OCI-LY7 (cell line): ENCODE results near the gene PNPLA1. TPM values are rescaled to one million over a fixed set of nuclear protein-coding genes. Genes with fewer than 3 reads are reported as not detected.
A peak's percentile ranks its signal among the peaks of the same experiment; 100 is the strongest.

ENCODE experiments used
- BruUV-seq: library from RNA; stranded (reverse); fragments of 400-500 nt; replicated peaks from 2 replicates; lab custom pipeline; 2021; lab: Mats Ljungman, UMichigan
- CTCF ChIA-PET: fragments of 300-600 bp; sonication (Branson Sonifier 250); formaldehyde crosslinking; loops from one replicate; lab custom pipeline; 2022; ENCODE audit warnings: antibody characterized with exemption; ENCODE audit not compliant: unreplicated experiment; lab: Charles Lee
- POLR2A ChIA-PET: fragments of 300-600 bp; sonication (Branson Sonifier 250); formaldehyde crosslinking; loops from one replicate; lab custom pipeline; 2022; ENCODE audit warnings: antibody characterized with exemption; lab: Charles Lee
- DNase-seq: peaks from one replicate; pipeline ENCODE4 v3.0.0-alpha.2; 2015; ENCODE audit warnings: low spot score
- H2AFZ ChIP-seq: fragments of 200-600 bp; sonication (generic), shearing (Covaris generic); 2 replicates; pipeline ENCODE4 v1.6.1; 2014; ENCODE audit warnings: mild to moderate bottlenecking, antibody characterized with exemption, low read length, moderate library complexity
- H3K27ac ChIP-seq: fragments of 200-600 bp; sonication (generic); 2 replicates; pipeline ENCODE4 v1.5.1; 2014; ENCODE audit warnings: mixed run types, low read depth, mild to moderate bottlenecking, moderate library complexity, low read length, inconsistent platforms; ENCODE audit not compliant: poor library complexity, severe bottlenecking
- H3K36me3 ChIP-seq: fragments of 200-600 bp; sonication (generic); 2 replicates; pipeline ENCODE4 v1.6.1; 2014; ENCODE audit warnings: mild to moderate bottlenecking, antibody characterized with exemption, low read length, moderate library complexity, mixed read lengths; ENCODE audit not compliant: insufficient read depth
- H3K4me1 ChIP-seq: fragments of 200-600 bp; sonication (generic); 2 replicates; pipeline ENCODE4 v1.5.1; 2014; ENCODE audit warnings: mild to moderate bottlenecking, low read length; ENCODE audit not compliant: insufficient read depth, poor library complexity, severe bottlenecking
- H3K4me2 ChIP-seq: fragments of 200-600 bp; sonication (generic); 2 replicates; pipeline ENCODE4 v1.6.1; 2014; ENCODE audit warnings: mild to moderate bottlenecking, low read length
- H3K4me3 ChIP-seq: fragments of 200-600 bp; sonication (generic); 2 replicates; pipeline ENCODE4 v1.5.1; 2014; ENCODE audit warnings: mild to moderate bottlenecking, low read depth, low read length; ENCODE audit not compliant: poor library complexity, severe bottlenecking
- H3K79me2 ChIP-seq: fragments of 200-600 bp; sonication (generic); 2 replicates; pipeline ENCODE4 v1.6.1; 2016; ENCODE audit warnings: low read depth, mild to moderate bottlenecking, low read length, moderate library complexity, mixed read lengths; ENCODE audit not compliant: insufficient read depth
- H3K9me2 ChIP-seq: fragments of 200-600 bp; sonication (generic); 2 replicates; pipeline ENCODE4 v1.6.1; 2016; ENCODE audit warnings: mild to moderate bottlenecking, low read length, mixed read lengths; ENCODE audit not compliant: insufficient read depth
- H3K9me3 ChIP-seq: fragments of 200-600 bp; sonication (generic); 2 replicates; pipeline ENCODE4 v1.6.1; 2014; ENCODE audit warnings: mild to moderate bottlenecking, mixed run types, low read length, mixed read lengths
- H4K20me1 ChIP-seq: fragments of 200-600 bp; sonication (generic); 2 replicates; pipeline ENCODE4 v1.6.1; 2014; ENCODE audit warnings: mild to moderate bottlenecking, antibody characterized with exemption, low read length, moderate library complexity, mixed read lengths; ENCODE audit not compliant: insufficient read depth
- EZH2phosphoT487 ChIP-seq: fragments of 200-600 bp; sonication (generic); IDR thresholded peaks from 2 replicates; pipeline ENCODE4 v1.6.1; 2018; ENCODE audit warnings: low read depth, borderline replicate concordance, mild to moderate bottlenecking, mixed run types, antibody characterized with exemption, low read length, moderate library complexity, mixed read lengths
- intact Hi-C: fragments of 100-400 bp; cut with micrococcal nuclease; formaldehyde crosslinking; loops from one replicate; pipeline ENCODE4 v1.10.0; 2022; ENCODE audit not compliant: unreplicated experiment
- total RNA-seq, 2 experiments: library from RNA; depleted of rRNA in 1 of 2; stranded (reverse); fragments of >200 nt in 1 of 2; shearing (Covaris generic) in 1 of 2; gene quantifications; 2 replicates each; pipeline ENCODE4 v1.2.3, GENCODE V29; 2014 to 2022
- TF ChIP-seq, protein P1 (sequence below): fragments of 200-600 bp; sonication (generic); conservative IDR thresholded peaks from 2 replicates; pipeline ENCODE4 v1.5.1; 2014; ENCODE audit warnings: mild to moderate bottlenecking, antibody characterized with exemption, low read length, moderate library complexity, mixed read lengths

Gene PNPLA1
- total RNA-seq, 2 experiments from 2014 or later: not detected

DNA sequence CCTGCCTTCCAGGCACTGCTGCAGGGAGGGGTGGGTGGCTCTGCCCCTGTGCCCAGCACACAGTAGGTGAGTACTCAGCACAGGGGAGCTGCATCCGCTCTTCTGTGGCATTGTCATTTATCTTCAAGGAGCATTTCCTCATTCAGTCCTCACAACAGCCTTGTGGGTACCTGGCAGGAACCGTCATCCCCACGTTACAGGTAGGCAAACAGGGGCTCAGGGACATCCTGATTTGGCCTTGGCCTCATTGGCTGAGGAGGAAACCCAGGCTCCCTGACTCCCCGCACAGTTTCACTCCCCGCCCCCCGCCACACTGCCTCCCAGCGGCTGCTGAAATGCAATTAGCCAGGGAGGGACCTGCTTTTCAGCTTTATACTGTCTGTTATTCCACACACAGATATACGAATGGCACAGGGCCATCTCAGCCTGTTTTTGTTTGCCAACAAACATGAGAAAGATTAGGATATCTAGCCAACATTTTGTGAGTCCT lies 24.2 kb upstream of the PNPLA1 start:
- Histone ChIP-seq H3K4me1 (peaks cover 38% of the 10 kb centered on the region), H3K4me2 (peak overlapping the region; percentile 28), H3K79me2 (no peaks in the 10 kb centered on the region), H3K9me2 (no peaks in the 10 kb centered on the region), H3K9me3 (no peaks in the 10 kb centered on the region), H4K20me1 (no peaks in the 10 kb centered on the region), H3K36me3 (no peaks in the 10 kb centered on the region), H3K4me3 (no peak overlapping the region), H3K27ac (no peak overlapping the region), H2AFZ (peak overlapping the region; percentile 67; the same call in 1 of the 2 replicates)
- no peak for TF ChIP-seq EZH2phosphoT487
- TF ChIP-seq, protein P1, sequence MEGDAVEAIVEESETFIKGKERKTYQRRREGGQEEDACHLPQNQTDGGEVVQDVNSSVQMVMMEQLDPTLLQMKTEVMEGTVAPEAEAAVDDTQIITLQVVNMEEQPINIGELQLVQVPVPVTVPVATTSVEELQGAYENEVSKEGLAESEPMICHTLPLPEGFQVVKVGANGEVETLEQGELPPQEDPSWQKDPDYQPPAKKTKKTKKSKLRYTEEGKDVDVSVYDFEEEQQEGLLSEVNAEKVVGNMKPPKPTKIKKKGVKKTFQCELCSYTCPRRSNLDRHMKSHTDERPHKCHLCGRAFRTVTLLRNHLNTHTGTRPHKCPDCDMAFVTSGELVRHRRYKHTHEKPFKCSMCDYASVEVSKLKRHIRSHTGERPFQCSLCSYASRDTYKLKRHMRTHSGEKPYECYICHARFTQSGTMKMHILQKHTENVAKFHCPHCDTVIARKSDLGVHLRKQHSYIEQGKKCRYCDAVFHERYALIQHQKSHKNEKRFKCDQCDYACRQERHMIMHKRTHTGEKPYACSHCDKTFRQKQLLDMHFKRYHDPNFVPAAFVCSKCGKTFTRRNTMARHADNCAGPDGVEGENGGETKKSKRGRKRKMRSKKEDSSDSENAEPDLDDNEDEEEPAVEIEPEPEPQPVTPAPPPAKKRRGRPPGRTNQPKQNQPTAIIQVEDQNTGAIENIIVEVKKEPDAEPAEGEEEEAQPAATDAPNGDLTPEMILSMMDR: peak; percentile 88
- intact Hi-C loops: no loop called here
- no TSS peak for BruUV-seq
- DNase-seq: peak; percentile 63
- POLR2A ChIA-PET: interaction anchor here (0.7 kb wide), 1 partner anchor 100 kb away, joined by 3 read pairs; no protein-coding TSS in a partner anchor
- CTCF ChIA-PET: interaction anchor here (0.6 kb wide), 1 partner anchor 124 kb away, joined by 3 read pairs; no protein-coding TSS in a partner anchor

DNA sequence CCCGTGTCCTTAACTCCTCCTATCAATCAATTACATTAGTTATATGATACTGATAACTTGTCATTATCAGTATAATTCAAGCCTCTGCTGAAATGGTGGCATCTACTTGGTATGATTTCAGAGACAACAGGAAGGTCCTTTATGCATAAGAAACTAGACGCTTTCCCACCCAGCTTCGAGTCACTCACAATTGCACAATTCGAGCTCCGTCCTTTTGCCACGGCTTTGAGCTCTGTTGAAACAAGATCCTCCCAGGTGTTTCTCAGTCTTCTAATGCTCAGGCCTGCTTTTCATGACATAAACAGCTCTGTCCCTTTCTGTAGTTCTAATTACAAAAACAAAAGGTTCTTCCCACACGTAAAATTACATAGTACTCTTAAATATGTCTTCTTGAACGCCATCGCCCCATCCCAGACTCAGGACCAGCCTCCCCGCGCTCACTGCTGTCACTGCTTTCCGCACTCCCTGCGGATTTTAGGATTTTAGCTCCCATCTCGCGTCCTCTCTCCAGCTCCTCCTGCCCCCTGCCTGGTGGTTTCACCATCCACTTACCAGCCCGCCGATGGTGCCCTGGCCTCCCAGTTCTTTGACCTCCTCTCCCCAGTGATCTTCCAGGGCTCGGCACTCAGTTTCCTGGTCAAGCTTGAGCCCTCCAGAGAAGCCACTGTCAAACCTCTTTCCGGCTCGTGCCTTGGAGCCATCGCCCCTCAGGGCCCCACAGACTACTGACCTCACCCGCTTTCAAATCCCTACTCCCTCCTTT lies 23.2 kb upstream of the PNPLA1 start:
- Histone ChIP-seq H3K9me3 (no peaks in the 10 kb centered on the region), H3K36me3 (no peaks in the 10 kb centered on the region), H3K4me2 (no peak overlapping the region), H2AFZ (no peak overlapping the region), H3K4me3 (no peak overlapping the region), H3K27ac (no peak overlapping the region), H3K9me2 (no peaks in the 10 kb centered on the region), H3K79me2 (no peaks in the 10 kb centered on the region), H4K20me1 (no peaks in the 10 kb centered on the region), H3K4me1 (peaks cover 32% of the 10 kb centered on the region)
- TF ChIP-seq, protein P1: no peak
- TF ChIP-seq EZH2phosphoT487: no peak
- BruUV-seq: no TSS peak
- DNase-seq: no peak
- CTCF ChIA-PET: no interaction called here
- intact Hi-C loops: no loop called here
- POLR2A ChIA-PET: no interaction called here

- TF ChIP-seq, protein P1: no peak
- TF ChIP-seq EZH2phosphoT487: no peak
- Histone ChIP-seq H3K9me2 (no peaks in the 10 kb centered on the region), H2AFZ (no peak overlapping the region), H3K36me3 (no peaks in the 10 kb centered on the region), H4K20me1 (no peaks in the 10 kb centered on the region), H3K9me3 (no peaks in the 10 kb centered on the region), H3K27ac (no peak overlapping the region), H3K79me2 (no peaks in the 10 kb centered on the region), H3K4me2 (no peak overlapping the region), H3K4me3 (no peak overlapping the region), H3K4me1 (peaks cover 22% of the 10 kb centered on the region)
- intact Hi-C loops: no loop called here
- BruUV-seq: no TSS peak
- DNase-seq: no peak
- CTCF ChIA-PET: no interaction called here
- POLR2A ChIA-PET: no interaction called here
These were observed 22.2 kb upstream of the PNPLA1 start for GRCh38 chr6:36247693-36248092.
